Activated naive CD8-positive, alpha-beta T cell treated with anti-CD3 and anti-CD28 coated beads for 36 hours (primary cell): ENCODE results near the gene ADAM10. TPM values are rescaled to one million over a fixed set of nuclear protein-coding genes. Genes with fewer than 3 reads are reported as not detected.
A peak's percentile ranks its signal among the peaks of the same experiment; 100 is the strongest.

ENCODE experiments used
- DNase-seq: peaks from one replicate; pipeline ENCODE4 v3.0.0; 2021
- H3K27ac Mint-ChIP-seq: one replicate; pipeline ENCODE4 v1.8.0; 2022; ENCODE audit warnings: mild to moderate bottlenecking, moderate library complexity, mixed read lengths
- H3K27me3 Mint-ChIP-seq: one replicate; pipeline ENCODE4 v1.8.0; 2022; ENCODE audit warnings: mild to moderate bottlenecking, mixed read lengths
- H3K36me3 Mint-ChIP-seq: one replicate; pipeline ENCODE4 v1.8.0; 2021; ENCODE audit warnings: mild to moderate bottlenecking, mixed read lengths
- H3K4me1 Mint-ChIP-seq: one replicate; pipeline ENCODE4 v1.8.0; 2021; ENCODE audit warnings: mixed read lengths
- H3K4me3 Mint-ChIP-seq: one replicate; pipeline ENCODE4 v1.8.0; 2022; ENCODE audit warnings: mild to moderate bottlenecking, moderate library complexity, mixed read lengths
- H3K9me3 Mint-ChIP-seq: one replicate; pipeline ENCODE4 v1.8.0; 2022; ENCODE audit warnings: mixed read lengths
- total RNA-seq, 2 experiments: library from RNA; stranded (reverse); gene quantifications; one replicate each; pipeline ENCODE4 v1.2.3, GENCODE V29; 2021

ADAM10 gene
- total RNA-seq, 2 experiments from 2014 or later = 89.3 to 91.8 TPM

DNA sequence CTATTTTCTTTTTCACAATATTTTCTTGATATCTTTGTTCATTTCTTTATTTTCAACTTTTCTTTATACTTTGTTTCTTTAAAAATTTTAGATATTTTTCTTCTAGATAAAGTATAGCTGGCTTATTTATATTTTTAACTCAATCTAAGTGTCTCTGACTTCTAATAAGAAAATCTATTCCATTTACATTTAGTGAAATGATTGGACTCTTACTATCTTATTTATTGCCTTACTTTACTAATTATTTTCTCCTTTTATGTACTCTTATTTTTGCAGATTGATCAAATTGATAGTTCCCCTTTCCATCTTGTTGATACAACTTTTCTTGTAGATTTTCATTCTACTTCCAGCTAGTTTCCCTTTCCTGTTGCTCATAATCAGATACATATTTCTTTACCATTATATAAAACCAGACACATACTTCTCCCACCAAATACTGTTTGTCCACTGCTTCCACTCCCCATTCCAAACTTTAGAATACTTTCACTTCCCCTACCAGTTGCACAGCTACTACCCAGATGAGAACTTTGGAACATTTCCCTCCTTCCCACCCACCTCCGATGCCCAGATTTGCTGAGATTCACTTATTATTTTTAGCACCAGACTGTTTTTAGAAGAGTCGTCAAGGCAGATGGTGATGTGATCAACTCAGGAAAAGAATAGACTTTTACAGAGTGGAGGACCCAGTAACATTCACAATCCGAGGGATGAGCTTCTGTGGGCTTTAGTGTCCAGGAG lies 166.2 kb downstream of the ADAM10 start:
- Mint-ChIP-seq H3K27me3 (peaks cover 4% of the 10 kb centered on the region), H3K4me3 (no peak overlapping the region), H3K4me1 (peaks cover 10% of the 10 kb centered on the region), H3K9me3 (peaks cover 9% of the 10 kb centered on the region), H3K27ac (no peak overlapping the region), H3K36me3 (peaks cover 4% of the 10 kb centered on the region)
- no peak for DNase-seq

DNA sequence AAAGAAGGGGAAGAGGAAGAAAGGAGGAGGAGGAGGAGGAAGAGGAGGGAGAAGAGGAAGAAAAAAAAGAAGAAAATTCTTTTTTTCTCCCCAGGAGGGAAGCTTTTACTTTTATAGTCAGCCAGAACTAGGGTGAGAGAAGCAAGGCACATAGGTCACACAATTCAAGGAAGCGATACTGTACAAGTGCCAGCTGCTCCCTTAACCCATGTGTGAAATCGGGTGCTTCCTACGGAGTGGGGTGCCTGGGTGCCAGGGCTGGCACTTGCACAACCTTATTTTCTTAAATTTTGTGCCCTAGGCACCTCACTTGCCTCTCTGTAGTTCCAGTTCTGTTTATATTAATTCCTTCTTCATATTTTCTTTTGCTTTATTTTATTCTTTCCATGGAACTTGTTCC lies 167.3 kb downstream of the ADAM10 start:
- Mint-ChIP-seq H3K9me3 (peaks cover 9% of the 10 kb centered on the region), H3K4me1 (peaks cover 10% of the 10 kb centered on the region), H3K36me3 (peaks cover 4% of the 10 kb centered on the region), H3K4me3 (no peak overlapping the region), H3K27me3 (peaks cover 4% of the 10 kb centered on the region), H3K27ac (no peak overlapping the region)
- no peak for DNase-seq

DNA sequence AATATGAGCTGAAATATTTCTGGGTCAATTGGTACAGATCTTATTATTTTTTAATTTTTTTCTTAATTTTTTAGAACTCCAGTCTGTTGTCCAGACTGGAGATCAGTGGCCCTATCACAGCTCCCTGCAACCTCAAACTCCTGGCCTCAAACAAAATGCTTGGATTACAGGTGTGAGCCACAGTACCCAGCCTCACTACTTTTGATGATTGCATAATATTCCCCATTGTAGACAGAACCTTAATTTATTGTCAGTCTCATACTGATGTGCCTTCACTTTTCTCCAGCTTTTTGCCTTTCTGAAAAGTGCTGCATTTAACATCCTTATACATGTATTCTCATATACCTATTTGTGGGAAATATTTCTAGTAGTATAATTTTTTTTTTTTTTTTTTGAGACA lies 172.8 kb downstream of the ADAM10 start:
- no peaks in the 10 kb centered on the region for H3K27me3 Mint-ChIP-seq
- peaks cover 3% of the 10 kb centered on the region for H3K9me3 Mint-ChIP-seq
- no peak overlapping the region for H3K27ac Mint-ChIP-seq
- DNase-seq = no peak
- no peak overlapping the region for H3K4me3 Mint-ChIP-seq
- H3K36me3 Mint-ChIP-seq = no peaks in the 10 kb centered on the region
- H3K4me1 Mint-ChIP-seq = peaks cover 3% of the 10 kb centered on the region

DNA sequence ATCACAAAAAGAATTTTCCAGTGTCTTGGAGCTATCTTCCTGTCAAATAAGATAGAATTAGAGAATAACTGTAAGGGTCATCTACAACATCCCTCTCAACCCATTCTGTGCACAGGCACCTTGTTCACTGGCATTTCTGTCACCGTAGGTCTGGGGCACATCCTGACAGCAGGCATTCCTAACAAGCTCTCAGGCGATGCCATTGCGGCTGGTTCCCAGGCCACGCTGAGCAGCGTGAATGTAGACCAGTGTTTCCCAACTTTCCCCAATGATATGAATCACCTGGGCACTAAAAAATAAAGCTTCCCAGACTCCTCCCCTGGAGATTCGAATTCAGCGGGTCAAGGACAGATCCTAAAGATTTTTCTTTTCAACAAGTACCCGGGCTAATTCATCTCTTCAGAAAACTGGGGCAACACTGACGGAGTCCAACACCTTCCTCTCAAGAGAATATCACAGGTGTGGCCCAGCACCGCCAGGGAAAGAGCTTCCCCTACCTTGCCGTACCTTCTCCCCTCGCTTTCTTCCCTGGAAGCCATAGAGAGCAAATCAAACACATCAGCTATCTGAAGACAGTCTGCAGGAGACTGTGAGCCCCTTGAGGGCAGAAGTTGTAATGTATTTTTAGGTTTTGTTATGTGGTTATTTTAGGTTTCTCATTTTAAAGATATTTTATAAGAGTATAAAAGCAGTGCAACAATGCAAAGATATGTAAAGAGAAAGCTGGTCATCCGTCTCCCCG lies 174.3 kb downstream of the ADAM10 start:
- Mint-ChIP-seq H3K27me3 (no peaks in the 10 kb centered on the region), H3K36me3 (no peaks in the 10 kb centered on the region), H3K4me3 (no peak overlapping the region), H3K9me3 (peaks cover 3% of the 10 kb centered on the region), H3K4me1 (peaks cover 3% of the 10 kb centered on the region), H3K27ac (no peak overlapping the region)
- DNase-seq = no peak

DNA sequence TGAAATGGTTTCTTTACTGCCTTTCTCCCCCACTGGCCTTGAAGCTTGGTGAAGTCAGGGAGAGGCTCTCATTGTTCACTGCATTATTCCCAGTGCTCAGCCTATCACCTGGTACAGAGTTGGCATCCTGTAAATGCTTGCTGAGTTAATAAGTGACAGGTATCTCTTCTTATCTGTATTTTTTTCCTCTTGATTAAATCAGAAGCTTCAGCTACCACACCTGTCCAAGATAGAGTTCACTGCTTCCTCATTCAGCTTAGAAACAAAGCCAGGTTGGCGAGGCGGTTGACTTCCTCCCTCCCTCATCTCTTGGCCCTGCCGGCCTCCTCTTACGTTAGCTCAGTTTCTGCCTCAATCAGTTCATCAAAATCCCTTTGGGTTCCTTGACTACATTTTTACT lies 174.9 kb downstream of the ADAM10 start:
- no peak for DNase-seq
- Mint-ChIP-seq H3K27ac (no peak overlapping the region), H3K4me1 (peaks cover 3% of the 10 kb centered on the region), H3K36me3 (no peaks in the 10 kb centered on the region), H3K9me3 (peaks cover 7% of the 10 kb centered on the region), H3K4me3 (no peak overlapping the region), H3K27me3 (no peaks in the 10 kb centered on the region)

DNA sequence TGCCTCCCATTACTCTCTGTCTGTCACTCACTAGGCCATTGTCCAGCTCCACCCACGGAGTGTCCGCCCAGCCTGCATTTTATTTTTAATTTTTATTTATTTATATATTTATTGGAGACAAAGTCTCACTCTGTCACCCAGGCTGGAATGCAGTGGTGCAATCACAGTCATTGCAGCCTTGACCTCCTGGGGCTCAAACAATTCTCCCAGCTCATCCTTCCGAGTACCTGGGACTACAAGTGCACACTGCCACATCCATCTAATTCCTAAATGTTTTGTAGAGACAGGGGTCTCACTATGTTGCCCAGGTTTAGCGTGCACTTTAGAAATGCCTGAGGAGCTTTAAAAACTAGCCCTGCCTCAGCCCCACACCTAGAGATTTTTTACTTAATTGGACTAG lies 176.2 kb downstream of the ADAM10 start:
- Mint-ChIP-seq H3K27me3 (no peaks in the 10 kb centered on the region), H3K9me3 (peaks cover 8% of the 10 kb centered on the region), H3K4me1 (peaks cover 10% of the 10 kb centered on the region), H3K27ac (no peak overlapping the region), H3K36me3 (no peaks in the 10 kb centered on the region), H3K4me3 (no peak overlapping the region)
- DNase-seq = no peak

DNA sequence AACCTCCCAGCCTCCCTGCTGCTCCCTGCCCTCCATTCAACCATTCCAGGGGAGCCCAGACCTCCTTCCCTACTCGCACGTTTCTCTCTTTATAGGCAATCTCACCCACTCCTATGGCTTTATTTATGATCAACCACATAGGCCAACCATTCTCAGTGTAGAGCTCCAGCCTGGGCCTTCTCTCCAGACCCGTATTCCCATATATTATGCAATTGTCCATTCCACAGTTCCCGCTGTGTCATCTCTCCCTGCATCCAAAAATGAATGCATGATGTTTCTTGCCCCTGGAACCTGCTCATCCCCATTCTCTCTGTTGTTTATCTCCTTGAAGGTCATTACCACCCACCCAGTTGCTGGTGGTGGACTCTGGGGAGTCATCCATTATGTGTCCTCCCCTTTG lies 177.0 kb downstream of the ADAM10 start:
- H3K4me1 Mint-ChIP-seq = peaks cover 14% of the 10 kb centered on the region
- no peaks in the 10 kb centered on the region for H3K27me3 Mint-ChIP-seq
- no peak for DNase-seq
- H3K27ac Mint-ChIP-seq = no peak overlapping the region
- no peaks in the 10 kb centered on the region for H3K36me3 Mint-ChIP-seq
- H3K4me3 Mint-ChIP-seq = no peak overlapping the region
- peaks cover 8% of the 10 kb centered on the region for H3K9me3 Mint-ChIP-seq

DNA sequence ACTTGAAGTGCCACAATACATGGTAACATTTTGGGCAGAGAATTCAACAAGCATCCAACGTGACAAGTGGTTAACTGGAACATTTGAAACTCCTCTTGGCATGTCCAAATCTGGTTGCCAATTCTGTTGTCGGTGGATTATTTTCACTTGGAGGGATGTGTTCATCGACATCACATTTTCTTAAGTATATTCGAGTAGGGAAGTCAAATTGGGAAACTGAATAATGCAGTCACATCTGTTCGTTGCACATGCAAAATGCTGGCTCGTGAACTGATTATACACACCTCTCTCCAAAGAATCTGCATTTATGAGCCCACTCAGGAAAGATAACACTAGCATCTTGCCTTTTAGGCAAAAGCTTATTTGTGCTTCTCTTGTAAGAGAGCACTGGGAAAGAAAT lies 178.0 kb downstream of the ADAM10 start:
- H3K36me3 Mint-ChIP-seq = no peaks in the 10 kb centered on the region
- no peak overlapping the region for H3K27ac Mint-ChIP-seq
- no peak for DNase-seq
- no peaks in the 10 kb centered on the region for H3K27me3 Mint-ChIP-seq
- peaks cover 8% of the 10 kb centered on the region for H3K9me3 Mint-ChIP-seq
- H3K4me3 Mint-ChIP-seq = no peak overlapping the region
- H3K4me1 Mint-ChIP-seq = peaks cover 14% of the 10 kb centered on the region

DNA sequence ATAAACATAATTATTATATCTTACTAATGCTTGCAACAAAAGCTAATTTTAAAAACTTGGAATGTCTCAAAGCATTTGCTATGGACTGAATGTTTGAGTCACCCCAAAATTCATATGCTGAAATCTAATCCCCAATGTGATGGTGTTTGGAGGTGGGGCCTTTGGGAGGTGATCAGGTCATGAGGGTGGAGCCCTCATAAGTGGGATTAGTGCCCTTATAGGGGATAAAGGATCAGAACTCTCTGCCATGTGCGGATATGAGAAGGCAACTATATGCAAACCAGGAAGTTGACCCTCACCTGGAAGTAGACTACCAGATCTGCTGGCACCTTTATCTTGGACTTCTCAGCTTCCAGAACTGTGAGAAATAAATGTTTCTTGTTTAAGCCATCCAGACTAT lies 180.1 kb downstream of the ADAM10 start:
- no peak for DNase-seq
- Mint-ChIP-seq H3K4me3 (no peak overlapping the region), H3K27me3 (no peaks in the 10 kb centered on the region), H3K9me3 (peaks cover 5% of the 10 kb centered on the region), H3K36me3 (no peaks in the 10 kb centered on the region), H3K27ac (no peak overlapping the region), H3K4me1 (peaks cover 11% of the 10 kb centered on the region)

DNA sequence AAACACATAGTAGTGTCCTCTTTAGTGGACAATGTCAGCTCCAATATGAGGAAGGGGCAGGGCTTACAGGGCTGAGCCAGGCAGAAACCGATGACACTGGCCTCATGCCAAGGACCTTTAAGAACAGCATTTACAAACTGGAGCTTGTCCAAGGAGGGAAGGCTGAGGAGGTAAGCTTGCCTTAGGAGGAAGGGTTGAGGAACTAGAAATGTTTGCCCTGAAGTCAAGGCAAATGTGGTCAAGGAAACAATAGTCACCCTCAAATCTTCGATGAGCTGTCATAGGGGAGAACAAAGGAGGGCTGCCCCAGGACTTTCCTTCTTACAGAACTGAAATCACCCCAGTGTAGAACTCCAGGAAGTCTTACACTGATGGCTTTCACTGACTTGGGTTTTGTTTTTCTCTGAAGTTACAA lies 181.3 kb downstream of the ADAM10 start:
- Mint-ChIP-seq H3K27ac (peak overlapping the region; percentile 79), H3K4me3 (no peak overlapping the region), H3K27me3 (no peaks in the 10 kb centered on the region)

DNA sequence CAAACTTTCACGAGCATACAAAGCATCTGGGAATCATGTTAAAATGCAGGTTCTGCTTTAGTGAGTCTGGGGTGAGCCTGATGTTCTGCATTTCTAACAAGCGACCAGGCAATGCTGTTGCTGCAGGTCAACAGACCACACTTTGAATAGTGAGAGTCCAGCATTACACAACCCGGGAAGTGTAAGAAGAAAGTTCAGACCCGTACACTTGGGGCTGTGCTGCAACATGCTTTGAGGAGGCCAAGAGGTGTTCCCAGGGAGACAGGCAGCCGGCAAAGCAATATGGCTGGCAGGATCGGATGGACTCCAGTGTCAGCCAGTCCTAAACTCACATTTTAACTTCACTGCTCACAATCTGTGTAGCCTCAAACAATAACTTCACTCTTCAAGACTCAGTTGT lies 183.5 kb downstream of the ADAM10 start:
- Mint-ChIP-seq H3K9me3 (peaks cover 5% of the 10 kb centered on the region), H3K36me3 (no peaks in the 10 kb centered on the region), H3K4me1 (peaks cover 11% of the 10 kb centered on the region), H3K27me3 (no peaks in the 10 kb centered on the region), H3K4me3 (no peak overlapping the region), H3K27ac (no peak overlapping the region)
- DNase-seq = no peak

More for the DNA sequence above, 181.3 kb downstream of the ADAM10 start:
- H3K9me3 Mint-ChIP-seq = peaks cover 5% of the 10 kb centered on the region
- H3K4me1 Mint-ChIP-seq = peaks cover 11% of the 10 kb centered on the region
- DNase-seq = peak; percentile 14
- H3K36me3 Mint-ChIP-seq = no peaks in the 10 kb centered on the region

DNA sequence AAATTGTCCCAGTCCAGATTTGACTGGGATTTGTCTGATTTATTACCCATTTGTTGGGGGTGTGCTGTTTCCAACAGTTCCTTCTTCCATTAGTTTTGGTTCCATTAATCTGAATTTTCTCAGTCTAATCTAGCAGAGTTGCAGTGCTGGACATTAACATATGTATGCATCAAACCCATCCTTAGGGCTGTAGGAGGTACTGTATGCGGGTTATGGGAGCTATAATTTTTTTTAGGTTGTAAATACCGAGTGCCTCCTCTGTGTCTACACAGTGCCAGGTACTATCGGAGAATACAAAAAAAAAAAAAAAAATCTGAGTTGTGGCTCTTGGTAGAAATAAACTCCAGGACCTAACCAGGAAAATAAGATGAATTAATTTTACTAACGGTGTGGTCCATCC lies 183.9 kb downstream of the ADAM10 start:
- DNase-seq = no peak
- no peak overlapping the region for H3K4me3 Mint-ChIP-seq
- peaks cover 5% of the 10 kb centered on the region for H3K9me3 Mint-ChIP-seq
- peaks cover 11% of the 10 kb centered on the region for H3K4me1 Mint-ChIP-seq
- no peaks in the 10 kb centered on the region for H3K36me3 Mint-ChIP-seq
- H3K27me3 Mint-ChIP-seq = no peaks in the 10 kb centered on the region
- H3K27ac Mint-ChIP-seq = no peak overlapping the region

DNA sequence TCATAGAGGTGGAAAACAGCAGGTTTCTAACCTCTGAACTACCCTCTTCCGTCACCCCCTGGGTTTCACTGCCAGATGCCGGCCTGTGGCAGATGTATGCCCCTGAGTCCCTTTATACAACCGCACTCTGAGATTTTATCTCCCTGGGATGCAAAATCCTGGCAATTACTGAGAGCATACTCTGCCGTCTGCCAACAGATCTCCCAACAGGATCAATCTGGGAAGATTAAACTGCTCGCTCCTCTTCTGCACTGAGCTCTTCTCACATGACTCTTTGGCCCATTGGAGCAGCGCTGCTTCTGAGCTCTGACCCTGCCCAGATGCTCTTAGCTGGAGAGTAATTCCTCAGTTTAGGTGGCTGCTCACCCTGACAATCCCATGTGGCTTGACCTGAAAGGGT lies 184.5 kb downstream of the ADAM10 start:
- Mint-ChIP-seq H3K27me3 (no peaks in the 10 kb centered on the region), H3K27ac (no peak overlapping the region), H3K9me3 (peaks cover 4% of the 10 kb centered on the region), H3K4me1 (peaks cover 11% of the 10 kb centered on the region), H3K4me3 (no peak overlapping the region), H3K36me3 (no peaks in the 10 kb centered on the region)
- no peak for DNase-seq

DNA sequence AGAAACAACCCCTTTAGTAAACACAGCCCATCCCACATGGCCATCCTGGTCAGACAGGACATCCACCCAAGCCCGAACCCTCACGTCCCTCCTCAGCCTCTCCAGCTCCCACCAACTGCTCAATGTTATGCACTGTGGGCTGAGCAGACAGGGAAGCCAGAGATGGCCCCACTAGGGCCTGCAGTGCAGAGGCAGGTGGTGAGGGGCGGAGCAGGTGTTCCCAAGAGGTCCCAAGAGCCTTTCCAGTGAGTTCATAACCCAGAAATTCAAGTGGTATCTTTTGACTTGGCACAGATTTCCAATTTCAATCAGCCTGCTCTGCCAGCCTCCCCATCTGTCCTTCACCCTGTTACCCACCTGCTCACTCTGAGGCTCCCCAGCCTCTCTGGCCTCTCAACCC lies 187.4 kb downstream of the ADAM10 start:
- Mint-ChIP-seq H3K4me1 (no peaks in the 10 kb centered on the region), H3K27ac (no peak overlapping the region), H3K36me3 (no peaks in the 10 kb centered on the region), H3K4me3 (no peak overlapping the region), H3K9me3 (no peaks in the 10 kb centered on the region), H3K27me3 (no peaks in the 10 kb centered on the region)
- DNase-seq = no peak

DNA sequence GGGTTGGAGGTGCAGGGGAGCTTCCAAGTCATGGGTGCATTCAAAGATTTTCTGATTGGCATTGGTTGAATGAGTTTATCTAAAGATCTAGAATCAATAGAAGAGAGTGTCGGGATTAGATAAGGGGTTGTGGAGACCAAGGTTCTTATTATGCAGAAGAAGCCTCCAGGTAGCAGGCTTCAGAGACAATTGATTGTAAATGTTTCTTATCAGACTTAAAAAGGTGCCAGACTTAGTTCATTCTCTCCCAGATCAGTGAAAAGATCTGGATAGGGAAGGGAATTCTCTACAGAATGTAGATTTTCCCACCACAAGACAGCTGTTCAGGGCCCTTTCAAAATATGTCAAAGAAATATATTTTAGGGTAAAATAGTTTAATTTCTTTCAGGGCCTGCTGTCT lies 188.2 kb downstream of the ADAM10 start:
- no peak for DNase-seq
- Mint-ChIP-seq H3K27ac (no peak overlapping the region), H3K27me3 (no peaks in the 10 kb centered on the region), H3K36me3 (no peaks in the 10 kb centered on the region), H3K4me1 (no peaks in the 10 kb centered on the region), H3K9me3 (no peaks in the 10 kb centered on the region), H3K4me3 (no peak overlapping the region)
